Measurements from ENCODE around the gene COLEC12. TPM values are rescaled to one million over a fixed set of nuclear protein-coding genes. Genes with fewer than 3 reads are reported as not detected.

The COLEC12 gene
- total RNA-seq, 4 donors from 2014 or later: 8.3 to 22.2 (median 21.4) TPM

- no peak for DNase-seq (ENCODE audit: low spot score in 2 of 2)
These were observed 87.3 kb downstream of the COLEC12 start for GRCh38 chr18:413233-413632.

GRCh38 chr18:410047-410455 is 90.5 kb downstream of the COLEC12 start:
- Histone ChIP-seq H3K4me3 (no peak overlapping the region), H3K9me3 (peaks cover 0 to 4% (median 0%) of the 10 kb centered on the region in 4 donors), H3K27me3 (no peaks in the 10 kb centered on the region), H3K36me3 (no peaks in the 10 kb centered on the region), H3K27ac (no peak overlapping the region), H3K4me1 (peaks cover 0 to 15% (median 2%) of the 10 kb centered on the region in 4 donors)
- no peak for DNase-seq (ENCODE audit: low spot score in 2 of 2)
- TF ChIP-seq EP300 (IDR thresholded peaks at IDR 0.05) (no peak), POLR2A (IDR thresholded peaks at IDR 0.05) (no peak), CTCF (IDR thresholded peaks at IDR 0.05) (no peak)

More at GRCh38 chr18:413233-413632, 87.3 kb downstream of the COLEC12 start:
- Histone ChIP-seq H3K4me3 (no peak overlapping the region), H3K36me3 (no peaks in the 10 kb centered on the region), H3K27ac (no peak overlapping the region), H3K9me3 (no peaks in the 10 kb centered on the region), H3K27me3 (no peaks in the 10 kb centered on the region), H3K4me1 (peaks cover 0 to 19% (median 0%) of the 10 kb centered on the region in 4 donors)
- TF ChIP-seq EP300 (IDR thresholded peaks at IDR 0.05) (no peak), POLR2A (IDR thresholded peaks at IDR 0.05) (no peak), CTCF (IDR thresholded peaks at IDR 0.05) (no peak)
- 72 to 76% methylated on average over 3 of the region's 3 CpGs for WGBS, 2 donors

GRCh38 chr18:408367-408766 is 92.1 kb downstream of the COLEC12 start:
- 65% methylated on average over 1 of the region's 1 CpG for WGBS, 2 donors
- no peak overlapping the region for H3K4me3 ChIP-seq
- no peak for DNase-seq (ENCODE audit: low spot score in 2 of 2)
- TF ChIP-seq EP300 (IDR thresholded peaks at IDR 0.05) (no peak), CTCF (IDR thresholded peaks at IDR 0.05) (no peak), POLR2A (IDR thresholded peaks at IDR 0.05) (no peak)
- no peaks in the 10 kb centered on the region for H3K27me3 ChIP-seq
- H3K36me3 ChIP-seq: no peaks in the 10 kb centered on the region
- H3K4me1 ChIP-seq: peaks cover 0 to 15% (median 2%) of the 10 kb centered on the region in 4 donors
- H3K9me3 ChIP-seq: peaks cover 0 to 11% (median 0%) of the 10 kb centered on the region in 4 donors
- no peak overlapping the region for H3K27ac ChIP-seq

- H3K9me3 ChIP-seq: peaks cover 0 to 11% (median 0%) of the 10 kb centered on the region in 4 donors
- TF ChIP-seq CTCF (IDR thresholded peaks at IDR 0.05) (no peak), EP300 (IDR thresholded peaks at IDR 0.05) (no peak), POLR2A (IDR thresholded peaks at IDR 0.05) (no peak)
These were observed 92.8 kb downstream of the COLEC12 start for GRCh38 chr18:407626-408224.

GRCh38 chr18:407191-407590 is 93.3 kb downstream of the COLEC12 start:
- peaks cover 0 to 11% (median 0%) of the 10 kb centered on the region in 4 donors for H3K9me3 ChIP-seq
- TF ChIP-seq CTCF (IDR thresholded peaks at IDR 0.05) (no peak), EP300 (IDR thresholded peaks at IDR 0.05) (no peak), POLR2A (IDR thresholded peaks at IDR 0.05) (no peak)
- H3K4me1 ChIP-seq: peaks cover 0 to 15% (median 2%) of the 10 kb centered on the region in 4 donors
- DNase-seq (ENCODE audit: low spot score in 2 of 2): no peak
- H3K27ac ChIP-seq: no peak overlapping the region
- no peaks in the 10 kb centered on the region for H3K27me3 ChIP-seq
- WGBS, 2 donors: 73 to 75% methylated on average over 3 of the region's 3 CpGs
- H3K36me3 ChIP-seq: no peaks in the 10 kb centered on the region
- H3K4me3 ChIP-seq: no peak overlapping the region

More at GRCh38 chr18:407626-408224, 92.8 kb downstream of the COLEC12 start:
- DNase-seq (ENCODE audit: low spot score in 2 of 2): no peak
- H3K4me1 ChIP-seq: peaks cover 0 to 15% (median 2%) of the 10 kb centered on the region in 4 donors
- no peak overlapping the region for H3K4me3 ChIP-seq
- no peaks in the 10 kb centered on the region for H3K27me3 ChIP-seq
- H3K36me3 ChIP-seq: no peaks in the 10 kb centered on the region
- 70 to 77% methylated on average over 4 of the region's 4 CpGs for WGBS, 2 donors
- no peak overlapping the region for H3K27ac ChIP-seq
